Endothelial cell of umbilical vein (primary cell): ENCODE data around the gene TOMM20.

ENCODE experiments used
- EZH2 ChIP-seq: IDR thresholded peaks from 2 replicates; pipeline ENCODE4 v1.6.1; 2012; ENCODE audit warnings: borderline replicate concordance, low read depth, mild to moderate bottlenecking, moderate library complexity, low read length, inconsistent platforms; ENCODE audit not compliant: severe bottlenecking
- JUN ChIP-seq: IDR thresholded peaks from 2 replicates; pipeline ENCODE4 v1.6.1; 2011; ENCODE audit warnings: borderline replicate concordance, low read depth; ENCODE audit not compliant: insufficient read length, insufficient read depth
- MYC ChIP-seq: IDR thresholded peaks from one replicate; pipeline ENCODE4 v1.6.1; 2011; ENCODE audit warnings: mild to moderate bottlenecking, low read depth, low read length
- POLR2A ChIP-seq: IDR thresholded peaks from 2 replicates; pipeline ENCODE4 v1.6.1; 2012; ENCODE audit warnings: low read depth, mild to moderate bottlenecking, control low read depth, low read length
- POLR2AphosphoS5 ChIP-seq: IDR thresholded peaks from 2 replicates; pipeline ENCODE4 v1.6.1; 2012; ENCODE audit warnings: low read depth, mild to moderate bottlenecking, control low read depth, low read length, moderate library complexity; ENCODE audit not compliant: insufficient read depth
- TF ChIP-seq, protein P1 (sequence below), 2 donors: IDR thresholded peaks; 1 replicate in 1 of 2; 2 replicates in 1 of 2; pipeline ENCODE4 v1.5.1; 2011; ENCODE audit warnings: low read length in 2 of 2, mild to moderate bottlenecking in 2 of 2, moderate library complexity in 2 of 2, control low read depth in 1 of 2, inconsistent platforms in 1 of 2, low read depth in 1 of 2; ENCODE audit not compliant: insufficient read depth in 1 of 2; ENCODE audit errors: extremely low read depth in 1 of 2
- TF ChIP-seq, protein P2 (sequence below): IDR thresholded peaks from 2 replicates; pipeline ENCODE4 v1.6.1; 2011; ENCODE audit not compliant: insufficient read depth, insufficient read length

DNA sequence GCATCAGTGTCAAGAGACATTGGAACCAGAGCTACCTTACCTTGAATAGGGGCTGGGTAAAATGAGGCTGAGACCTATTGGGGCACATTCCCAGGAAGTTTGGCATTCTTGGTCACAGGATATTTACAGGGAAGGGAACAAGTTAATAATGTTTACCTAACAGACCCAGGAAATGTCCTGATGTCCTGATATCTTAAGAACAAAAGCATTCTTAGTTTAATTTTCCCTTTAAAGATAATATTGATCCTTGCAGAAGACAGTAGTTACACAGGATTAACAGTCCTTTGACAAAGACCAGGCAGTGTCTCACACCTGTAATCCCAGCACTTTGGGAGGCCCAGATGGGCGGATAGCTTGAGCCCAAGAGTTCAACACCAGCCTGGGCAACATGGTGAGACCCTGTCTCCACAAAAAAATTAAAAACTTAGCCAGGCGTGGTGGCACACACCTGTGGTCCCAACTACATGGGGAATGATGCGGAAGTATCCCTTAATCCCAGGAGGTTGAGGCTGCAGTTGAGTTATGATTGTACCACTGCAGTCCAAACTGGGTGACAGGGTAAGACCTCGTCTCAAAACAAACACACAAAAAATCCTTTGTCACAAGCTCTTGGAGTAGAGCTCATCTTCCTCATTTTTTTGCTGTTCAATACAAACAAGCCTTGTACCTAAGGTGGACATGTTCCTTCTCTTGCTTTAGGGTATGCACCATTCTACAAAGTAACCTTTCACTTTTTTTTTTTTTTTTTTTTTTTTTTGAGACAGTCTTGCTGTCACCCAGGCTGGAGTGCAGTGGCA lies 1.3 kb upstream of the TOMM20 start:
- TF ChIP-seq, protein P1, sequence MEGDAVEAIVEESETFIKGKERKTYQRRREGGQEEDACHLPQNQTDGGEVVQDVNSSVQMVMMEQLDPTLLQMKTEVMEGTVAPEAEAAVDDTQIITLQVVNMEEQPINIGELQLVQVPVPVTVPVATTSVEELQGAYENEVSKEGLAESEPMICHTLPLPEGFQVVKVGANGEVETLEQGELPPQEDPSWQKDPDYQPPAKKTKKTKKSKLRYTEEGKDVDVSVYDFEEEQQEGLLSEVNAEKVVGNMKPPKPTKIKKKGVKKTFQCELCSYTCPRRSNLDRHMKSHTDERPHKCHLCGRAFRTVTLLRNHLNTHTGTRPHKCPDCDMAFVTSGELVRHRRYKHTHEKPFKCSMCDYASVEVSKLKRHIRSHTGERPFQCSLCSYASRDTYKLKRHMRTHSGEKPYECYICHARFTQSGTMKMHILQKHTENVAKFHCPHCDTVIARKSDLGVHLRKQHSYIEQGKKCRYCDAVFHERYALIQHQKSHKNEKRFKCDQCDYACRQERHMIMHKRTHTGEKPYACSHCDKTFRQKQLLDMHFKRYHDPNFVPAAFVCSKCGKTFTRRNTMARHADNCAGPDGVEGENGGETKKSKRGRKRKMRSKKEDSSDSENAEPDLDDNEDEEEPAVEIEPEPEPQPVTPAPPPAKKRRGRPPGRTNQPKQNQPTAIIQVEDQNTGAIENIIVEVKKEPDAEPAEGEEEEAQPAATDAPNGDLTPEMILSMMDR (IDR thresholded peaks at IDR 0.05; ENCODE audit: extremely low read depth in 1 of 2, insufficient read depth in 1 of 2, low read depth in 1 of 2, low read length in 2 of 2) = no peak
- TF ChIP-seq, protein P2, sequence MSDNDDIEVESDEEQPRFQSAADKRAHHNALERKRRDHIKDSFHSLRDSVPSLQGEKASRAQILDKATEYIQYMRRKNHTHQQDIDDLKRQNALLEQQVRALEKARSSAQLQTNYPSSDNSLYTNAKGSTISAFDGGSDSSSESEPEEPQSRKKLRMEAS = no peak
- TF ChIP-seq EZH2 (no peak), POLR2AphosphoS5 (no peak), MYC (no peak), POLR2A (no peak), JUN (no peak)
